ENCODE measurements around the gene ZNF827.

DNA sequence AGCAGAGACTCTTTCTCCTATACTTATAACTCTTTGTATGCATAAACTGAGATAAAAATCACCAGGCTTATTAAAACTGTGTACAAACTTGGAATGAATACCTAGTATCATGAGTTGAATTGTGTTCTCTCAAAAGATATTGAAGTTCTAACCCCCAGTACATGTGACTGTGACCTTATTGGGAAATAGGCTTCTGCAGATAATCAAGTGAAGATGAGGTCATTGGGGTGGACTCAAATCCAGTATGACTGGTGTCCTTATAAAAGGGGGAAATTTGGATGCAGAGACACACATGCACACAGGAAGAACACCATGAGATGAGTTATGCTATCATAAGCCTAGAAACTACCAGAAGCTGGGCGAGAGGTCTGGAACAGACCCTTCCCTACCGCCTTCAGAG, 26.2 kb downstream of the ZNF827 start:
- TF ChIP-seq, protein P1, sequence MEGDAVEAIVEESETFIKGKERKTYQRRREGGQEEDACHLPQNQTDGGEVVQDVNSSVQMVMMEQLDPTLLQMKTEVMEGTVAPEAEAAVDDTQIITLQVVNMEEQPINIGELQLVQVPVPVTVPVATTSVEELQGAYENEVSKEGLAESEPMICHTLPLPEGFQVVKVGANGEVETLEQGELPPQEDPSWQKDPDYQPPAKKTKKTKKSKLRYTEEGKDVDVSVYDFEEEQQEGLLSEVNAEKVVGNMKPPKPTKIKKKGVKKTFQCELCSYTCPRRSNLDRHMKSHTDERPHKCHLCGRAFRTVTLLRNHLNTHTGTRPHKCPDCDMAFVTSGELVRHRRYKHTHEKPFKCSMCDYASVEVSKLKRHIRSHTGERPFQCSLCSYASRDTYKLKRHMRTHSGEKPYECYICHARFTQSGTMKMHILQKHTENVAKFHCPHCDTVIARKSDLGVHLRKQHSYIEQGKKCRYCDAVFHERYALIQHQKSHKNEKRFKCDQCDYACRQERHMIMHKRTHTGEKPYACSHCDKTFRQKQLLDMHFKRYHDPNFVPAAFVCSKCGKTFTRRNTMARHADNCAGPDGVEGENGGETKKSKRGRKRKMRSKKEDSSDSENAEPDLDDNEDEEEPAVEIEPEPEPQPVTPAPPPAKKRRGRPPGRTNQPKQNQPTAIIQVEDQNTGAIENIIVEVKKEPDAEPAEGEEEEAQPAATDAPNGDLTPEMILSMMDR (IDR thresholded peaks at IDR 0.05; ENCODE audit: poor library complexity, severe bottlenecking), result no peak
- TF ChIP-seq POLR2AphosphoS5 (IDR thresholded peaks at IDR 0.05) (no peak), SMC3 (conservative IDR thresholded peaks at IDR 0.05; ENCODE audit: poor library complexity) (no peak), TAF1 (IDR thresholded peaks at IDR 0.05; ENCODE audit: low read depth) (no peak), EP300 (conservative IDR thresholded peaks at IDR 0.05; ENCODE audit: poor library complexity, severe bottlenecking) (no peak)

Data from neural cell (in vitro differentiated cells).